ENCODE data around the gene TMEM207.

- TF ChIP-seq GATA2 (IDR thresholded peaks at IDR 0.05; ENCODE audit: low read depth, low read length), result no peak
- TF ChIP-seq GATA3 (IDR thresholded peaks at IDR 0.05; ENCODE audit: low read depth, low read length), result no peak
Observed at GRCh38 chr3:190382082-190382481, 67.6 kb downstream of the TMEM207 start.

Data from SH-SY5Y (cell line).